NB4 (cell line): ENCODE results near the gene AKAP5.

Experiments used
- CTCF ChIP-seq: IDR thresholded peaks from one replicate; pipeline ENCODE4 v1.5.1; 2012; ENCODE audit warnings: low read depth, low read length
- MAX ChIP-seq: IDR thresholded peaks from 2 replicates; pipeline ENCODE4 v1.6.1; 2011; ENCODE audit warnings: low read depth, low read length
- POLR2A ChIP-seq: IDR thresholded peaks from 2 replicates; pipeline ENCODE4 v1.6.1; 2011; ENCODE audit warnings: mild to moderate bottlenecking; ENCODE audit not compliant: insufficient read length; ENCODE audit errors: extremely low read depth

- no peak for TF ChIP-seq POLR2A
- no peak for TF ChIP-seq CTCF
- peak; percentile 27; the same call in 1 of the 2 replicates for TF ChIP-seq MAX
Measured at GRCh38 chr14:64444984-64445845, 20.1 kb upstream of the AKAP5 start.
